Mesothelial cell of epicardium (in vitro differentiated cells): ENCODE data around the gene ZNF627. TPM values are rescaled to one million over a fixed set of nuclear protein-coding genes. Genes with fewer than 3 reads are reported as not detected.
"Not testable (repeated sequence)": the region's sequence is repeated elsewhere in the genome, so short reads cannot be mapped to it uniquely, and the experiment has no call there.

Source experiments
- DNase-seq, 2 experiments: peaks; one replicate each; pipeline ENCODE4 v3.0.0; 2021; ENCODE audit warnings: low spot score in 2 of 2; ENCODE audit not compliant: unreplicated experiment in 2 of 2
- H3K27ac Mint-ChIP-seq: 2 replicates; pipeline ENCODE4 v1.8.0; 2021; ENCODE audit warnings: mixed read lengths
- H3K27me3 Mint-ChIP-seq: 2 replicates; pipeline ENCODE4 v1.8.0; 2021; ENCODE audit warnings: low read depth, mixed read lengths
- H3K36me3 Mint-ChIP-seq: 2 replicates; pipeline ENCODE4 v1.8.0; 2021; ENCODE audit warnings: mixed read lengths
- H3K4me1 Mint-ChIP-seq: 2 replicates; pipeline ENCODE4 v1.8.0; 2021; ENCODE audit warnings: mixed read lengths
- H3K4me3 Mint-ChIP-seq: 2 replicates; pipeline ENCODE4 v1.8.0; 2021; ENCODE audit warnings: mild to moderate bottlenecking, moderate library complexity, mixed read lengths
- H3K9me3 Mint-ChIP-seq: 2 replicates; pipeline ENCODE4 v1.8.0; 2021; ENCODE audit warnings: mixed read lengths
- CTCF ChIP-seq: fragments of 200-600 bp; sonication (generic); IDR thresholded peaks from one replicate; pipeline ENCODE4 v1.5.0; 2021; ENCODE audit warnings: antibody characterized with exemption; ENCODE audit not compliant: unreplicated experiment
- total RNA-seq: library from RNA; stranded (reverse); gene quantifications from 3 replicates; pipeline ENCODE4 v1.2.1, GENCODE V29; 2021

ZNF627 gene
- total RNA-seq, 1 donor from 2014 or later = 29.8 TPM

GRCh38 chr19:11633223-11633622 lies 35.9 kb downstream of the ZNF627 start:
- Mint-ChIP-seq H3K4me1 (no peaks in the 10 kb centered on the region), H3K27ac (no peak overlapping the region), H3K9me3 (peaks cover 20% of the 10 kb centered on the region), H3K36me3 (peaks cover 3% of the 10 kb centered on the region), H3K4me3 (no peak overlapping the region), H3K27me3 (peaks cover 6% of the 10 kb centered on the region)
- no peak for DNase-seq
- no peak for TF ChIP-seq CTCF

GRCh38 chr19:11634018-11634662 lies 36.9 kb downstream of the ZNF627 start:
- peaks cover 20% of the 10 kb centered on the region for H3K9me3 Mint-ChIP-seq
- not testable (repeated sequence) for DNase-seq, H3K27me3 Mint-ChIP-seq, H3K4me3 Mint-ChIP-seq, H3K27ac Mint-ChIP-seq, H3K4me1 Mint-ChIP-seq, H3K36me3 Mint-ChIP-seq

- Mint-ChIP-seq H3K27ac (no peak overlapping the region), H3K27me3 (no peaks in the 10 kb centered on the region), H3K36me3 (no peaks in the 10 kb centered on the region), H3K9me3 (peaks cover 4% of the 10 kb centered on the region), H3K4me3 (peak overlapping the region; percentile 86), H3K4me1 (no peaks in the 10 kb centered on the region)
- TF ChIP-seq CTCF = no peak
- DNase-seq = no peak
These were observed 41.9 kb downstream of the ZNF627 start for GRCh38 chr19:11639245-11639601.

GRCh38 chr19:11639602-11640471 lies 42.6 kb downstream of the ZNF627 start:
- Mint-ChIP-seq H3K4me1 (no peaks in the 10 kb centered on the region), H3K4me3 (peak overlapping the region; percentile 86)

GRCh38 chr19:11641244-11641643 lies 44.0 kb downstream of the ZNF627 start:
- DNase-seq = no peak
- Mint-ChIP-seq H3K27ac (no peak overlapping the region), H3K36me3 (peaks cover 4% of the 10 kb centered on the region), H3K27me3 (no peaks in the 10 kb centered on the region), H3K4me3 (no peak overlapping the region), H3K9me3 (peaks cover 4% of the 10 kb centered on the region), H3K4me1 (no peaks in the 10 kb centered on the region)
- no peak for TF ChIP-seq CTCF

More at GRCh38 chr19:11639602-11640471, 42.6 kb downstream of the ZNF627 start:
- H3K27ac Mint-ChIP-seq = peak overlapping the region; percentile 93
- TF ChIP-seq CTCF = no peak
- H3K36me3 Mint-ChIP-seq = peaks cover 2% of the 10 kb centered on the region
- H3K9me3 Mint-ChIP-seq = peaks cover 4% of the 10 kb centered on the region
- no peaks in the 10 kb centered on the region for H3K27me3 Mint-ChIP-seq
- DNase-seq = peak; percentile 95 to 99

GRCh38 chr19:11642902-11643301 lies 45.6 kb downstream of the ZNF627 start:
- no peaks in the 10 kb centered on the region for H3K27me3 Mint-ChIP-seq
- H3K4me1 Mint-ChIP-seq = no peaks in the 10 kb centered on the region
- peaks cover 12% of the 10 kb centered on the region for H3K36me3 Mint-ChIP-seq
- peaks cover 7% of the 10 kb centered on the region for H3K9me3 Mint-ChIP-seq
- no peak overlapping the region for H3K27ac Mint-ChIP-seq
- no peak for TF ChIP-seq CTCF
- no peak for DNase-seq
- no peak overlapping the region for H3K4me3 Mint-ChIP-seq
